ENCODE data around the gene KCNQ1.

Gene KCNQ1

DNA sequence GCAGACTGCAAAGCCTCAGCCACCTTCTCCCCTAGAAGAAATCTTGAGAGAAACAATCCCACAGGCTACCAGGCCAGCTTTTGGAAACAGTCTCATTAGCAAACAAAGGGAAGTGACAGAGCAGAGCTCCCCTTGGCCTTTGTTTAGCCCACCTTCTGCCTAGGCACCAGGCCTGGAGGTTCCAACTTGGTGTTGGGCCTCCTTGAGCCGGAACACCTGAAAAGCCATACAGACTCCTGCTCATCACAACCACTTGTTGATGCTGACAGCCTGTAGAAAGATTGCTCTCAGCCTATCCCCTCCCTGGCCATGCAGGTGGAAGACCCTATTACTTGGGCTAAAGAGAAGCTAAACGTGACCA is 228.4 kb downstream of the KCNQ1 start:
- TF ChIP-seq ESRRG (CRISPR knock-in tag; IDR thresholded peaks at IDR 0.05), result no peak
- TF ChIP-seq TCF4 (CRISPR knock-in tag; IDR thresholded peaks at IDR 0.05; ENCODE audit: borderline replicate concordance), result no peak
- no peak for TF ChIP-seq ZFP3 (CRISPR knock-in tag; IDR thresholded peaks at IDR 0.05)
- TF ChIP-seq SNAI2 (CRISPR knock-in tag; IDR thresholded peaks at IDR 0.05), result no peak
- no peak for TF ChIP-seq ARNTL (CRISPR knock-in tag; IDR thresholded peaks at IDR 0.05; ENCODE audit: borderline replicate concordance, low read depth)
- no peak for TF ChIP-seq TSHZ2 (CRISPR knock-in tag; IDR thresholded peaks at IDR 0.05)
- no peak for ATAC-seq

- no peak for ATAC-seq
- no peak for TF ChIP-seq CSDC2 (CRISPR knock-in tag; IDR thresholded peaks at IDR 0.05)
- TF ChIP-seq ESRRG (CRISPR knock-in tag; IDR thresholded peaks at IDR 0.05), result no peak
- TF ChIP-seq BACH2 (CRISPR knock-in tag; IDR thresholded peaks at IDR 0.05; ENCODE audit: borderline replicate concordance), result no peak
- TF ChIP-seq, protein P1, sequence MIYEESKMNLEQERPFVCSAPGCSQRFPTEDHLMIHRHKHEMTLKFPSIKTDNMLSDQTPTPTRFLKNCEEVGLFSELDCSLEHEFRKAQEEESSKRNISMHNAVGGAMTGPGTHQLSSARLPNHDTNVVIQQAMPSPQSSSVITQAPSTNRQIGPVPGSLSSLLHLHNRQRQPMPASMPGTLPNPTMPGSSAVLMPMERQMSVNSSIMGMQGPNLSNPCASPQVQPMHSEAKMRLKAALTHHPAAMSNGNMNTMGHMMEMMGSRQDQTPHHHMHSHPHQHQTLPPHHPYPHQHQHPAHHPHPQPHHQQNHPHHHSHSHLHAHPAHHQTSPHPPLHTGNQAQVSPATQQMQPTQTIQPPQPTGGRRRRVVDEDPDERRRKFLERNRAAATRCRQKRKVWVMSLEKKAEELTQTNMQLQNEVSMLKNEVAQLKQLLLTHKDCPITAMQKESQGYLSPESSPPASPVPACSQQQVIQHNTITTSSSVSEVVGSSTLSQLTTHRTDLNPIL (CRISPR knock-in tag; IDR thresholded peaks at IDR 0.05; ENCODE audit: low read depth), result no peak
- TF ChIP-seq PPARA (CRISPR knock-in tag; IDR thresholded peaks at IDR 0.05; ENCODE audit: borderline replicate concordance), result no peak
- TF ChIP-seq TOX (CRISPR knock-in tag; IDR thresholded peaks at IDR 0.05; ENCODE audit: borderline replicate concordance), result no peak
- TF ChIP-seq CSRNP3 (CRISPR knock-in tag; IDR thresholded peaks at IDR 0.05), result no peak
- no peak for TF ChIP-seq TCF4 (CRISPR knock-in tag; IDR thresholded peaks at IDR 0.05; ENCODE audit: borderline replicate concordance)
- TF ChIP-seq, protein P2, sequence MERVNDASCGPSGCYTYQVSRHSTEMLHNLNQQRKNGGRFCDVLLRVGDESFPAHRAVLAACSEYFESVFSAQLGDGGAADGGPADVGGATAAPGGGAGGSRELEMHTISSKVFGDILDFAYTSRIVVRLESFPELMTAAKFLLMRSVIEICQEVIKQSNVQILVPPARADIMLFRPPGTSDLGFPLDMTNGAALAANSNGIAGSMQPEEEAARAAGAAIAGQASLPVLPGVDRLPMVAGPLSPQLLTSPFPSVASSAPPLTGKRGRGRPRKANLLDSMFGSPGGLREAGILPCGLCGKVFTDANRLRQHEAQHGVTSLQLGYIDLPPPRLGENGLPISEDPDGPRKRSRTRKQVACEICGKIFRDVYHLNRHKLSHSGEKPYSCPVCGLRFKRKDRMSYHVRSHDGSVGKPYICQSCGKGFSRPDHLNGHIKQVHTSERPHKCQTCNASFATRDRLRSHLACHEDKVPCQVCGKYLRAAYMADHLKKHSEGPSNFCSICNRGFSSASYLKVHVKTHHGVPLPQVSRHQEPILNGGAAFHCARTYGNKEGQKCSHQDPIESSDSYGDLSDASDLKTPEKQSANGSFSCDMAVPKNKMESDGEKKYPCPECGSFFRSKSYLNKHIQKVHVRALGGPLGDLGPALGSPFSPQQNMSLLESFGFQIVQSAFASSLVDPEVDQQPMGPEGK (CRISPR knock-in tag; IDR thresholded peaks at IDR 0.05; ENCODE audit: borderline replicate concordance), result no peak
- no peak for TF ChIP-seq ARNTL (CRISPR knock-in tag; IDR thresholded peaks at IDR 0.05; ENCODE audit: borderline replicate concordance, low read depth)
- no peak for TF ChIP-seq ZFP30 (CRISPR knock-in tag; IDR thresholded peaks at IDR 0.05)
These were observed 229.2 kb downstream of the KCNQ1 start for GRCh38 chr11:2673871-2674471.

- ATAC-seq, result peak; percentile 40; the same call in 2 of the 3 replicates
- TF ChIP-seq TSHZ2 (CRISPR knock-in tag; IDR thresholded peaks at IDR 0.05) (no peak), GLIS3 (CRISPR knock-in tag; IDR thresholded peaks at IDR 0.05) (no peak), TCF4 (CRISPR knock-in tag; IDR thresholded peaks at IDR 0.05; ENCODE audit: borderline replicate concordance) (no peak), ZNF70 (CRISPR knock-in tag; IDR thresholded peaks at IDR 0.05) (no peak), ZC3H10 (CRISPR knock-in tag; IDR thresholded peaks at IDR 0.05) (no peak), ESRRG (CRISPR knock-in tag; IDR thresholded peaks at IDR 0.05) (no peak), CSDC2 (CRISPR knock-in tag; IDR thresholded peaks at IDR 0.05) (no peak), ZFP30 (CRISPR knock-in tag; IDR thresholded peaks at IDR 0.05) (no peak), OSR1 (CRISPR knock-in tag; IDR thresholded peaks at IDR 0.05) (no peak), RARB (CRISPR knock-in tag; IDR thresholded peaks at IDR 0.05) (no peak), SNAI2 (CRISPR knock-in tag; IDR thresholded peaks at IDR 0.05) (no peak), BACH2 (CRISPR knock-in tag; IDR thresholded peaks at IDR 0.05; ENCODE audit: borderline replicate concordance) (no peak), ARNTL (CRISPR knock-in tag; IDR thresholded peaks at IDR 0.05; ENCODE audit: borderline replicate concordance, low read depth) (no peak)
- TF ChIP-seq, protein P3, sequence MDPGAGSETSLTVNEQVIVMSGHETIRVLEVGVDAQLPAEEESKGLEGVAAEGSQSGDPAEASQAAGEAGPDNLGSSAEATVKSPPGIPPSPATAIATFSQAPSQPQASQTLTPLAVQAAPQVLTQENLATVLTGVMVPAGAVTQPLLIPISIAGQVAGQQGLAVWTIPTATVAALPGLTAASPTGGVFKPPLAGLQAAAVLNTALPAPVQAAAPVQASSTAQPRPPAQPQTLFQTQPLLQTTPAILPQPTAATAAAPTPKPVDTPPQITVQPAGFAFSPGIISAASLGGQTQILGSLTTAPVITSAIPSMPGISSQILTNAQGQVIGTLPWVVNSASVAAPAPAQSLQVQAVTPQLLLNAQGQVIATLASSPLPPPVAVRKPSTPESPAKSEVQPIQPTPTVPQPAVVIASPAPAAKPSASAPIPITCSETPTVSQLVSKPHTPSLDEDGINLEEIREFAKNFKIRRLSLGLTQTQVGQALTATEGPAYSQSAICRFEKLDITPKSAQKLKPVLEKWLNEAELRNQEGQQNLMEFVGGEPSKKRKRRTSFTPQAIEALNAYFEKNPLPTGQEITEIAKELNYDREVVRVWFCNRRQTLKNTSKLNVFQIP (CRISPR knock-in tag; IDR thresholded peaks at IDR 0.05; ENCODE audit: borderline replicate concordance, low read depth), result no peak
- TF ChIP-seq, protein P1 (CRISPR knock-in tag; IDR thresholded peaks at IDR 0.05; ENCODE audit: low read depth), result no peak
- TF ChIP-seq, protein P2 (CRISPR knock-in tag; IDR thresholded peaks at IDR 0.05; ENCODE audit: borderline replicate concordance), result no peak
These were observed 229.9 kb downstream of the KCNQ1 start for GRCh38 chr11:2674658-2675131.

All from SK-N-SH treated with all-trans-retinoic acid at 6 μM for 48 hours (cell line).